ENCODE results near the gene RNF17. TPM values are rescaled to one million over a fixed set of nuclear protein-coding genes. Genes with fewer than 3 reads are reported as not detected.

The RNF17 gene, protein sequence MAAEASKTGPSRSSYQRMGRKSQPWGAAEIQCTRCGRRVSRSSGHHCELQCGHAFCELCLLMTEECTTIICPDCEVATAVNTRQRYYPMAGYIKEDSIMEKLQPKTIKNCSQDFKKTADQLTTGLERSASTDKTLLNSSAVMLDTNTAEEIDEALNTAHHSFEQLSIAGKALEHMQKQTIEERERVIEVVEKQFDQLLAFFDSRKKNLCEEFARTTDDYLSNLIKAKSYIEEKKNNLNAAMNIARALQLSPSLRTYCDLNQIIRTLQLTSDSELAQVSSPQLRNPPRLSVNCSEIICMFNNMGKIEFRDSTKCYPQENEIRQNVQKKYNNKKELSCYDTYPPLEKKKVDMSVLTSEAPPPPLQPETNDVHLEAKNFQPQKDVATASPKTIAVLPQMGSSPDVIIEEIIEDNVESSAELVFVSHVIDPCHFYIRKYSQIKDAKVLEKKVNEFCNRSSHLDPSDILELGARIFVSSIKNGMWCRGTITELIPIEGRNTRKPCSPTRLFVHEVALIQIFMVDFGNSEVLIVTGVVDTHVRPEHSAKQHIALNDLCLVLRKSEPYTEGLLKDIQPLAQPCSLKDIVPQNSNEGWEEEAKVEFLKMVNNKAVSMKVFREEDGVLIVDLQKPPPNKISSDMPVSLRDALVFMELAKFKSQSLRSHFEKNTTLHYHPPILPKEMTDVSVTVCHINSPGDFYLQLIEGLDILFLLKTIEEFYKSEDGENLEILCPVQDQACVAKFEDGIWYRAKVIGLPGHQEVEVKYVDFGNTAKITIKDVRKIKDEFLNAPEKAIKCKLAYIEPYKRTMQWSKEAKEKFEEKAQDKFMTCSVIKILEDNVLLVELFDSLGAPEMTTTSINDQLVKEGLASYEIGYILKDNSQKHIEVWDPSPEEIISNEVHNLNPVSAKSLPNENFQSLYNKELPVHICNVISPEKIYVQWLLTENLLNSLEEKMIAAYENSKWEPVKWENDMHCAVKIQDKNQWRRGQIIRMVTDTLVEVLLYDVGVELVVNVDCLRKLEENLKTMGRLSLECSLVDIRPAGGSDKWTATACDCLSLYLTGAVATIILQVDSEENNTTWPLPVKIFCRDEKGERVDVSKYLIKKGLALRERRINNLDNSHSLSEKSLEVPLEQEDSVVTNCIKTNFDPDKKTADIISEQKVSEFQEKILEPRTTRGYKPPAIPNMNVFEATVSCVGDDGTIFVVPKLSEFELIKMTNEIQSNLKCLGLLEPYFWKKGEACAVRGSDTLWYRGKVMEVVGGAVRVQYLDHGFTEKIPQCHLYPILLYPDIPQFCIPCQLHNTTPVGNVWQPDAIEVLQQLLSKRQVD (N-terminal part only)
- polyA plus RNA-seq (2013, experiment 1 of 4), result not detected
- not detected for polyA plus RNA-seq (2013, experiment 2 of 4)
- polyA plus RNA-seq (2013, experiment 3 of 4), result not detected
- polyA plus RNA-seq (2013, experiment 4 of 4), result not detected

DNA sequence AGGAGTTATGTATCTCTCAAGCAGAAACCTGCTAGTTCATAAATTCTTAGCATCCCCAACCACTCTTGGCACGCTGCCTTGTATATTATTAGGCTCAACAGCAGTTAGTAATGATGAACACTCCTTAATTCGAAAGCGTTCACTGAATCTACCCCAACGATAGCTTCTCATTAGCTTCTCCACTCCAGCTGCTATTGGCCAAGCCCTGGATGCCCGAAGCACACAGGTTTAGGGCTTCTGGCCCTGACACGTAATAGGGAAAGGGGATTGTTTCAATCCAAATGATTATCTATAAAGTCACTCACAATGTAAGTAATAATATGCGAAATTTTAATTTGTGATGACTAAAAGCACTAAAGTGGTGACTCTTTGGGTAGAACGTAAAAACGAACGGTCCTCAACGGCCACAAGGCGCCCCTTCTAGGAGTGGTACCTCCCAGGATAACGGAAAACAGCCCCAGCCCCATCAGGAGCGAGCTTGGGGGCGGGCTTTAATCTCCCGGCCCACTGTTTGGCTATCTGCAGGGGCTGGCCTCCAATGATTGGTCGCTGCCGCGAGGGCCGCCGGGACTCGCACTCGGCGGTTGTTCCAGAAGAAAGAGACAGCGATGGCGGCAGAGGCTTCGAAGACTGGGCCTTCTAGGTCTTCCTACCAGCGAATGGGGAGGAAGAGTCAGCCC is at the start of gene RNF17:
RNF17 (plus strand) TSS at position 574 of the 680 bp plus-strand sequence; CDS start at position 609, 35 bp downstream.
- WGBS, 2 experiments, result 97 to 98% methylated on average over 27 to 28 of the region's 28 CpGs
- H3K27ac ChIP-seq (ENCODE audit: insufficient read depth, low read depth, low read length, poor library complexity, severe bottlenecking), result no peak within 1 kb of the TSS
- H3K4me3 ChIP-seq (ENCODE audit: insufficient read depth, low read depth, low read length), result no peak within 1 kb of the TSS
- no peaks in the 10 kb centered on the region for H3K36me3 ChIP-seq (ENCODE audit: control insufficient read depth, insufficient read depth, low read length)
- H3K9me3 ChIP-seq (ENCODE audit: control insufficient read depth, low read length), result no peaks in the 10 kb centered on the region
- no peaks in the 10 kb centered on the region for H3K27me3 ChIP-seq (ENCODE audit: control insufficient read depth, insufficient read depth, low read length, poor library complexity, severe bottlenecking)
- no peaks in the 10 kb centered on the region for H3K4me1 ChIP-seq (ENCODE audit: control insufficient read depth, insufficient read depth, low read length)

DNA sequence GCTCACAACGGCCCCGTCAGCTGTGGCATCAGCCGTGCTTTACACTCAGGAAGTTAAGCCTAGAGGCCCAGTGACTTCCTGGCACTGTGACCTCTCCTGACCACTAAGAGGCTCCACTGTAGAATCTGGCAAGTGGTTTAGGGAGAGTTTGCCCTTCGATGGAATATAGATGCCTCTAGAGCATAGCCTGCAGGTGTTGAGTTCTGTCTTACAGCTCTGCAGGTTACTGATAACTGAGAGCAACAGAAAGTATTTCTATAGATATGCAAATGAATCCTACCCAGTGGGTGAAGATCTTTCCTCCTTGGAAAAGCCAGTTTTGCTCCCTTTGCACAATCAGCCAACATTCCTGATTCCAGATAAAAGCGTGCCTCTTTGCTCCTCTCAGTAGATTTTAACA is 48.0 kb upstream of the RNF17 start:
- no peak overlapping the region for H3K4me3 ChIP-seq (ENCODE audit: insufficient read depth, low read depth, low read length)
- H3K27ac ChIP-seq (ENCODE audit: insufficient read depth, low read depth, low read length, poor library complexity, severe bottlenecking), result no peak overlapping the region
- H3K4me1 ChIP-seq (ENCODE audit: control insufficient read depth, insufficient read depth, low read length), result no peaks in the 10 kb centered on the region
- no peaks in the 10 kb centered on the region for H3K9me3 ChIP-seq (ENCODE audit: control insufficient read depth, low read length)
- 52 to 54% methylated on average over 5 of the region's 5 CpGs for WGBS, 2 experiments
- no peaks in the 10 kb centered on the region for H3K27me3 ChIP-seq (ENCODE audit: control insufficient read depth, insufficient read depth, low read length, poor library complexity, severe bottlenecking)
- no peaks in the 10 kb centered on the region for H3K36me3 ChIP-seq (ENCODE audit: control insufficient read depth, insufficient read depth, low read length)

DNA sequence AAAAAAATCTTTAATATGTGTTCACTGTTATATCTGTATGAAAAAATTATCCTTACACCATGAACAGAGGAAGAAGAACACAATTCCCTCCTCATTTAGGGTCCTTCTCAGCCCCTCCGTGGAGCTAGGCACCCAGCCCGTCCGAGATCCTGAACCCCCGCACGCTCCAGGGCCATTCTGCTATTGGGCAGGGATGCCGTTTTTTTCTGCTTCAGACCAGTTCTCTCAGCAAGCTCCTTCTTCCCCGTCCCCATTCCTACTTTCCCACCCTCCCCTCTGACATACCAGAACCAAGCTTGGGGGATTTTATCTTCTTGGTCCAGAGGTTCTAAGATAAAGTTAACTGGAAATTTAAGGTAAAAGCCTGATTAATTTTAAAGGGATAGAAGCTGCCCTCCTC is 47.5 kb upstream of the RNF17 start:
- no peak overlapping the region for H3K27ac ChIP-seq (ENCODE audit: insufficient read depth, low read depth, low read length, poor library complexity, severe bottlenecking)

DNA sequence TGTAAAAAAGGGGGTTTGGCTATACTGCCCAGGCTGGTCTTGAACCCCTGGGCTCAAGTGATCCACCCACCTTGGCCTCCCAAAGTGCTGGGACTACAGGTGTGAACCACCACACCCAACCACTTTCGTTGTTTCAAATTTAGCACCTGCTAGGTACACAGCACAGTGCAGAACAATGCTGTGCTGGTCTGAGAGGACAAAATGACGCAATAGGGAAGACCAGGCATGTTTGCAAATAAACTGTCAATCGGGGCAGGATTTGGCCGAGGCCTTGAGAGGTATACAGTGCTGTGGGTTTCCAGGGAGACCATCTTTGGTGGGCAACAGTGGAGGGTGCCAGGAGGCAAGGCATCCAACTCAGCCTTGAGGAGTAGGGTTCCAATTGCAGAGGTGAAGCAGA is 46.8 kb upstream of the RNF17 start:
- Histone ChIP-seq H3K4me3 (ENCODE audit: insufficient read depth, low read depth, low read length) (no peak overlapping the region), H3K4me1 (ENCODE audit: control insufficient read depth, insufficient read depth, low read length) (no peaks in the 10 kb centered on the region), H3K36me3 (ENCODE audit: control insufficient read depth, insufficient read depth, low read length) (no peaks in the 10 kb centered on the region), H3K27me3 (ENCODE audit: control insufficient read depth, insufficient read depth, low read length, poor library complexity, severe bottlenecking) (no peaks in the 10 kb centered on the region), H3K27ac (ENCODE audit: insufficient read depth, low read depth, low read length, poor library complexity, severe bottlenecking) (no peak overlapping the region), H3K9me3 (ENCODE audit: control insufficient read depth, low read length) (no peaks in the 10 kb centered on the region)
- WGBS, 2 experiments, result 71% methylated on average over 4 of the region's 4 CpGs

More for the DNA sequence above, 47.5 kb upstream of the RNF17 start:
- Histone ChIP-seq H3K4me3 (ENCODE audit: insufficient read depth, low read depth, low read length) (no peak overlapping the region), H3K4me1 (ENCODE audit: control insufficient read depth, insufficient read depth, low read length) (no peaks in the 10 kb centered on the region), H3K27me3 (ENCODE audit: control insufficient read depth, insufficient read depth, low read length, poor library complexity, severe bottlenecking) (no peaks in the 10 kb centered on the region), H3K36me3 (ENCODE audit: control insufficient read depth, insufficient read depth, low read length) (no peaks in the 10 kb centered on the region), H3K9me3 (ENCODE audit: control insufficient read depth, low read length) (no peaks in the 10 kb centered on the region)
- 20 to 23% methylated on average over 7 of the region's 7 CpGs for WGBS, 2 experiments

DNA sequence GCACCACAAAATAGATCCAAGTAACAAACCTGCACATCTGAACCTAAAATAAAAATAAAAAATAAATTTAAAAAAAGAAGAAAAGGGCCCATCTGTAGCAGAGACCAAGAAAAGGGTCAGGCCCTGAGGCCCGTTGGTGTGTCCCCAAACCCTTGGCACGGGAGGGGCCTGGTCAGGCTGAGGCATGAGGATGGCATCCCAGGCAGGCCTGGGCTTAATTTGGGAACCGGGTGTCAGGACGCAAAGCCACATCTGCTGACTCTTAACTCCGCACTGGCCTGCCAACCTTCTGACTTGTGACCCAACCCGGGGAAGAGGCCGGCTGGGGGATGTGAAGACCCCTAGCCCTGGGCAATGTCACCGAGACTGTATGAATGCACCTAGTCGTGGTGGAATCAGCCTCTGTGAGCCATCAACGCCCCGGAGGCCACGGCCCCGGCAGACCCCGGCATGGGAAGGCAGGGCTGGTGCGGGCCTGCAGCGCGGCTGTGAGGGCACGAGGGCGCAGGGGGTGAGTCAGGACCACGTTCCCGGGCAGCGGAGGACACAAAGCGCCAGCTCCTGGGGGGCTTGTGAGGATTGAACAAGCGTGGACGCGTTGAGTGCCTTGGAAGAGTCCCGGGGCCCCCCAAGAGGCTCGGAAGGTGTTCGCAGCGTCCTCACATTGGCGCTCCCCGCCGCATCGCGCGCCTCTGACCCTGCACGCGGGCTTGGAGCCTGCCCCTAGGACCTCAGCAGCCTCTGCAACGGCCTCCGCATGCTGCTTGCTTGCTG is 45.6 kb upstream of the RNF17 start:
- Histone ChIP-seq H3K36me3 (ENCODE audit: control insufficient read depth, insufficient read depth, low read length) (no peaks in the 10 kb centered on the region), H3K27ac (ENCODE audit: insufficient read depth, low read depth, low read length, poor library complexity, severe bottlenecking) (no peak overlapping the region), H3K4me3 (ENCODE audit: insufficient read depth, low read depth, low read length) (no peak overlapping the region), H3K27me3 (ENCODE audit: control insufficient read depth, insufficient read depth, low read length, poor library complexity, severe bottlenecking) (no peaks in the 10 kb centered on the region), H3K9me3 (ENCODE audit: control insufficient read depth, low read length) (no peaks in the 10 kb centered on the region), H3K4me1 (ENCODE audit: control insufficient read depth, insufficient read depth, low read length) (no peaks in the 10 kb centered on the region)
- WGBS, 2 experiments, result 95% methylated on average over 40 of the region's 40 CpGs

DNA sequence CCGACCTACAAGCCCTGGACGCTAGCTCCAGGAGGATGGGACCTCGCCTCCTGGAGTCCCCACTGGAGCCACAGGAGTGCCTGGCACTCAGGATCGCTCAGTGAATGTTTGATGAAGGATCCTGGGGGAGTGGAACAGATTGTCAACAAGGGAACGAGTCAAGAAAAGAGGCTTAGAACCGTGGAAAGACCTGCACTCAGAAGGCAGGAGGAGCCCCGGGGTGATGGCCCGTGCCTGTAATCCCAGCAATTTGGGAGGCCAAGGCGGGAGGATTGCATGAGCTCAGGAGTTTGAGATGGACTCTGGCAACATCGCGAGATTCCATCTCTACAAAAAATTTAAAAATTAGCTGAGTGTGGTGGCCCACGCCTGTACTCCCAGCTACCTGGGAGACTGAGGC is 44.8 kb upstream of the RNF17 start:
- H3K9me3 ChIP-seq (ENCODE audit: control insufficient read depth, low read length), result no peaks in the 10 kb centered on the region
- H3K4me3 ChIP-seq (ENCODE audit: insufficient read depth, low read depth, low read length), result no peak overlapping the region
- no peaks in the 10 kb centered on the region for H3K4me1 ChIP-seq (ENCODE audit: control insufficient read depth, insufficient read depth, low read length)
- 89 to 92% methylated on average over 12 of the region's 12 CpGs for WGBS, 2 experiments
- H3K27me3 ChIP-seq (ENCODE audit: control insufficient read depth, insufficient read depth, low read length, poor library complexity, severe bottlenecking), result no peaks in the 10 kb centered on the region
- H3K27ac ChIP-seq (ENCODE audit: insufficient read depth, low read depth, low read length, poor library complexity, severe bottlenecking), result no peak overlapping the region
- H3K36me3 ChIP-seq (ENCODE audit: control insufficient read depth, insufficient read depth, low read length), result no peaks in the 10 kb centered on the region

DNA sequence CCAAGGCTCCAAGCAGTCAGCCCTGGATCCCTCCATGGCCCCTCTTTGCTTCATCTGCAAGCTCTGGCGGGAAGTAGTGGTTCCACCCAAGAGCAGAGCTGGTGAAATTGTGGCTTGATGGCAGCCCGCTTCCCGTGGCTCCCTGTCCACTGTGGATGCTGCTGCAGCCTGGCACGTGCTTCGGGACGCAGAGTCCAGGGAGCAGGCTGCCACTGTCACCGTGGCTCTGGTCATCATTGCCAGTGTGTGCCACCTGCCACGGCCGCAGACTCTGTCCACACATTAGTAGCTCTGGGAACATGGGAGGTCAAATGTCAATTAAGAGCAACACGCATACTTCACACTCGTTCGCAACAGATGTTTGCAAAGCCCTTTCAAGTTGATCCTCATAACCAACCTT is 40.8 kb upstream of the RNF17 start:
- no peaks in the 10 kb centered on the region for H3K4me1 ChIP-seq (ENCODE audit: control insufficient read depth, insufficient read depth, low read length)
- no peaks in the 10 kb centered on the region for H3K9me3 ChIP-seq (ENCODE audit: control insufficient read depth, low read length)
- no peaks in the 10 kb centered on the region for H3K36me3 ChIP-seq (ENCODE audit: control insufficient read depth, insufficient read depth, low read length)
- no peaks in the 10 kb centered on the region for H3K27me3 ChIP-seq (ENCODE audit: control insufficient read depth, insufficient read depth, low read length, poor library complexity, severe bottlenecking)
- 87 to 88% methylated on average over 12 of the region's 12 CpGs for WGBS, 2 experiments
- H3K27ac ChIP-seq (ENCODE audit: insufficient read depth, low read depth, low read length, poor library complexity, severe bottlenecking), result no peak overlapping the region
- no peak overlapping the region for H3K4me3 ChIP-seq (ENCODE audit: insufficient read depth, low read depth, low read length)

DNA sequence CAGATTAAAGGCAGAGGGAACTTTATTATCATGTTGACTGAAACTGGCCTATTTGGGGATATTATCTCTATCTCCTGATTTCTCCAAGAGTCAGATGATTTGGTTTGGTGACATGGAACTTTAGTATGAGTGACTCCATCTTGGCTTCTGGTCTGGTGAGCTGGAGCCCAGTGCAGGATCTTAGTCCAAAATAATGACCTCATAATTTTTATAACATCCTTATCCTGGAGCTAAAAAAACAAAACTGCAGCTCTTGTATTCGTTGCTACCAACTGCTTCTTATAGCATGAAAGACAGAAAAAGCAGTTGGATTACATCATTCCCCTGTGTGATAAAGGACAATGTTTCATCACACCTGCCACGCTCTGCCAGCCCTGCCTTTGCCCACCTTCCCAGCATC is 39.3 kb upstream of the RNF17 start:
- 92 to 93% methylated on average over 2 of the region's 2 CpGs for WGBS, 2 experiments
- Histone ChIP-seq H3K27ac (ENCODE audit: insufficient read depth, low read depth, low read length, poor library complexity, severe bottlenecking) (no peak overlapping the region), H3K4me3 (ENCODE audit: insufficient read depth, low read depth, low read length) (no peak overlapping the region), H3K4me1 (ENCODE audit: control insufficient read depth, insufficient read depth, low read length) (no peaks in the 10 kb centered on the region), H3K36me3 (ENCODE audit: control insufficient read depth, insufficient read depth, low read length) (no peaks in the 10 kb centered on the region), H3K9me3 (ENCODE audit: control insufficient read depth, low read length) (no peaks in the 10 kb centered on the region), H3K27me3 (ENCODE audit: control insufficient read depth, insufficient read depth, low read length, poor library complexity, severe bottlenecking) (no peaks in the 10 kb centered on the region)

DNA sequence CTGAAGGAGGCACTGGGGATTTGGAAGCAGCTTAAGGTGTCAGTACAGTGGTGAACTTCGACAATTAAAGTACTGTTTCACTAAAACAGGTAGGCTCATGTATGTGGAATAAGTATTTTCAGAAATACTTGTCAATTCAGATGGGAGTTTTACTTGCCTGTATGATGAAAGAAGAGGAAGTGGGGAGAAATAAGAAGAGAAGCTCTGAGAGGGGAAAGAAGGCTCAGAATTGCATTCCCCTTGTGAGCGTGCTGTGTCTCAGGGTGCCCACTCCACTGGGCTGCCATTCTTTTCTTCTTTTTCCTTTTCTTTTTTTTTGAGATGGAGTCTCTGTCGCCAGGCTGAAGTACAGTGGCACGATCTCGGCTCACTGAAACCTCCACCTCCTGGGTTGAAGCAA is 38.6 kb upstream of the RNF17 start:
- Histone ChIP-seq H3K4me1 (ENCODE audit: control insufficient read depth, insufficient read depth, low read length) (no peaks in the 10 kb centered on the region), H3K27ac (ENCODE audit: insufficient read depth, low read depth, low read length, poor library complexity, severe bottlenecking) (no peak overlapping the region), H3K4me3 (ENCODE audit: insufficient read depth, low read depth, low read length) (no peak overlapping the region), H3K36me3 (ENCODE audit: control insufficient read depth, insufficient read depth, low read length) (no peaks in the 10 kb centered on the region), H3K9me3 (ENCODE audit: control insufficient read depth, low read length) (no peaks in the 10 kb centered on the region), H3K27me3 (ENCODE audit: control insufficient read depth, insufficient read depth, low read length, poor library complexity, severe bottlenecking) (no peaks in the 10 kb centered on the region)
- WGBS, 2 experiments, result 88 to 90% methylated on average over 5 of the region's 5 CpGs

All from ectodermal cell (in vitro differentiated cells).